H1 (cell line): ENCODE measurements around the gene APEH. TPM values are rescaled to one million over a fixed set of nuclear protein-coding genes. Genes with fewer than 3 reads are reported as not detected.

Experiments used
- CBX5 ChIP-seq: fragments of 300-800, 300-1000 bp; sonication (generic); IDR thresholded peaks from 2 replicates; pipeline ENCODE4 v1.7.1; 2016; ENCODE audit warnings: antibody characterized with exemption, low read length, low read depth
- CEBPB ChIP-seq: IDR thresholded peaks from 2 replicates; pipeline ENCODE4 v1.6.1; 2012; ENCODE audit warnings: low read depth, low read length
- EZH2 ChIP-seq: fragments of 200-600 bp; sonication (generic); IDR thresholded peaks from 2 replicates; pipeline ENCODE4 v1.7.1; 2012; ENCODE audit warnings: low read depth, mild to moderate bottlenecking, moderate library complexity, low read length, inconsistent platforms; ENCODE audit not compliant: severe bottlenecking
- HDAC6 ChIP-seq: IDR thresholded peaks from one replicate; pipeline ENCODE4 v1.7.1; 2012; ENCODE audit warnings: low read depth, mild to moderate bottlenecking, inconsistent platforms, low read length, moderate library complexity
- MAFK ChIP-seq: IDR thresholded peaks from 2 replicates; pipeline ENCODE4 v1.6.1; 2012; ENCODE audit warnings: low read depth, mild to moderate bottlenecking, improper control_type of control experiment, low read length
- MAX ChIP-seq: IDR thresholded peaks from 2 replicates; pipeline ENCODE4 v1.6.1; 2012; ENCODE audit warnings: inconsistent platforms
- NRF1 ChIP-seq: IDR thresholded peaks from 2 replicates; pipeline ENCODE4 v1.6.1; 2011; ENCODE audit warnings: mild to moderate bottlenecking, low read depth, low read length, improper control_type of control experiment
- SIRT6 ChIP-seq: IDR thresholded peaks from one replicate; pipeline ENCODE4 v1.7.1; 2012; ENCODE audit warnings: low read length, inconsistent platforms
- SIX5 ChIP-seq: IDR thresholded peaks from 2 replicates; pipeline ENCODE4 v1.6.1; 2011; ENCODE audit warnings: mild to moderate bottlenecking, low read depth, low read length
- SRF ChIP-seq: IDR thresholded peaks from 2 replicates; pipeline ENCODE4 v1.6.1; 2011; ENCODE audit warnings: mild to moderate bottlenecking, low read depth, low read length, moderate library complexity
- ZNF274 ChIP-seq: IDR thresholded peaks from 2 replicates; pipeline ENCODE4 v1.7.0; 2012; ENCODE audit warnings: low read length, borderline replicate concordance; ENCODE audit errors: extremely low read depth
- polyA plus RNA-seq, 7 experiments: library from polyadenylated mRNA; depleted of rRNA in 3 of 7; stranded (reverse) in 5 of 7; unstranded in 2 of 7; fragments of >200 nt in 5 of 7; fragments of 200-250 nt in 2 of 7; gene quantifications; 1 replicate in 5 of 7; 2 replicates in 1 of 7; 4 replicates in 1 of 7; pipeline versions ENCODE4 v1.2.1 to v1.2.3, GENCODE V29; 2011 to 2013; ENCODE audit warnings: missing spikeins in 2 of 7, mixed read lengths in 2 of 7
- total RNA-seq: library from RNA; stranded (reverse); fragmentation: NEBNext Ultra II Directional; extraction: Animal tissue kit (Norgen Biotek cat#: 25700); gene quantifications from 2 replicates; pipeline ENCODE4 v1.2.1, GENCODE V29; 2021
- TF ChIP-seq, protein P1 (sequence below), 3 experiments: IDR thresholded peaks; 1 replicate in 2 of 3; 2 replicates in 1 of 3; pipeline versions ENCODE4 v1.5.1 to v1.6.1; 2011; ENCODE audit warnings: low read length in 3 of 3, mild to moderate bottlenecking in 3 of 3, inconsistent platforms in 2 of 3, low read depth in 1 of 3, moderate library complexity in 1 of 3; ENCODE audit not compliant: insufficient read depth in 1 of 3; ENCODE audit errors: control extremely low read depth in 1 of 3

The APEH gene
- total and polyA plus RNA-seq, 2 of the 8 experiments (the other 6 are each of a cell fraction or from before 2014, with no cell fraction given), result 222 to 260 TPM

DNA sequence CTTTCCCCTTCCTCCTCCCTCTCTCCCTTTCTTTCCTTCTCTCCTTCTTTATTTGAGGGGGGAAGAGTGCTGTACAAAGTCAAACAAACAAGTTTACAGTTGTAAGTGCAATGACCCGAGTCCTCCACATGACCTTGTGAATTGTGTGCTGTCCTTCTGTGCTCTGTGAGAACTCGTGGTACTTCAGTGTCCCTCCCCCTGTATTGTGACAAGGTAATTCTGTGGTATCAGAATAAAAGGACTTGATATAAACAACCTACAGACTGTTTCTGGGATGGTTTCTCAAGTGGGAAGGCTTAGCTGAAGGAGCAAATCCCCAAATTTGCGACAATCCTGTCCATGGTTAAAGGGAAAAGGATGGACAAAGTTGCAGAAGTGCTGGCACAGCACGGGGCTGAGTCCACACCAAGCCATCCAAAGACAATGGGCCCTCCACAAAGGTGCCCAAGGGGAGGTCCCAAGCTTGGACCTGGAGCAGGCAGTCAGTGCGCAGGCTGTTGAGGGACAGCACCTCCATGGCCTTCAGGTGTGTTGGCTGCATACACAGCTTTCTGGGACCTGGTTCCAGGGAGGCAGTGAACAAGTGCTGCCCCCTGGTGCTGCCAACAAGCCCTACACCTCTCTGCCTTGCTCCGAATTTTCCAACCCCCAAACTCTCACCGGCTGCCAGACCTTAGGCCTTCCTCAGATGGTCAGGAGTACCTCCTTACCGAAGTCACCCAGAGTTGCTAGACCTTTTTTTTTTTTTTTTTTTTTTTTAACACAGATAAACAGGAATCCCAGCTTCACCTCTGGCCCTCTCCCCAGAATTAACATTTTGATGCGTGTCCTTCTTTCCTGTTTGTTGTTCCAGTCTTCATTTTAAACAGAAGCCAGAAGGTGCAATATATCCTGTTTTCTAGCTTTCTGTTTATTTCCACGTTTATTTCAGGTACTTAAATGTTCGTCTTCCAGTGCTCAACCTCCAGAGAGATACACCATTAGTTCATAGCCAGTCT, 2.6 kb upstream of the APEH start (continued):
- TF ChIP-seq, protein P1, sequence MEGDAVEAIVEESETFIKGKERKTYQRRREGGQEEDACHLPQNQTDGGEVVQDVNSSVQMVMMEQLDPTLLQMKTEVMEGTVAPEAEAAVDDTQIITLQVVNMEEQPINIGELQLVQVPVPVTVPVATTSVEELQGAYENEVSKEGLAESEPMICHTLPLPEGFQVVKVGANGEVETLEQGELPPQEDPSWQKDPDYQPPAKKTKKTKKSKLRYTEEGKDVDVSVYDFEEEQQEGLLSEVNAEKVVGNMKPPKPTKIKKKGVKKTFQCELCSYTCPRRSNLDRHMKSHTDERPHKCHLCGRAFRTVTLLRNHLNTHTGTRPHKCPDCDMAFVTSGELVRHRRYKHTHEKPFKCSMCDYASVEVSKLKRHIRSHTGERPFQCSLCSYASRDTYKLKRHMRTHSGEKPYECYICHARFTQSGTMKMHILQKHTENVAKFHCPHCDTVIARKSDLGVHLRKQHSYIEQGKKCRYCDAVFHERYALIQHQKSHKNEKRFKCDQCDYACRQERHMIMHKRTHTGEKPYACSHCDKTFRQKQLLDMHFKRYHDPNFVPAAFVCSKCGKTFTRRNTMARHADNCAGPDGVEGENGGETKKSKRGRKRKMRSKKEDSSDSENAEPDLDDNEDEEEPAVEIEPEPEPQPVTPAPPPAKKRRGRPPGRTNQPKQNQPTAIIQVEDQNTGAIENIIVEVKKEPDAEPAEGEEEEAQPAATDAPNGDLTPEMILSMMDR (IDR thresholded peaks at IDR 0.05; ENCODE audit: control extremely low read depth in 1 of 3, insufficient read depth in 1 of 3, low read depth in 1 of 3, low read length in 3 of 3), result peak in 2 of 3 experiments; percentile 96 to 97; a peak in 3 of 4 replicates
- no peak for TF ChIP-seq EZH2
- no peak for TF ChIP-seq CBX5
- no peak for TF ChIP-seq SIX5
- no peak for TF ChIP-seq SRF
- TF ChIP-seq MAX, result peak; percentile 40; the same call in 1 of the 2 replicates
- TF ChIP-seq MAFK, result no peak
- no peak for TF ChIP-seq HDAC6
- TF ChIP-seq CEBPB, result no peak
- TF ChIP-seq SIRT6, result no peak
- TF ChIP-seq NRF1, result 0 out of 2 replicates have a peak, but pooled peaks have one; percentile 1
- no peak for TF ChIP-seq ZNF274
